Sigmoid colon (tissue), 7 donors: ENCODE data around the gene LPAR1. TPM values are rescaled to one million over a fixed set of nuclear protein-coding genes. Genes with fewer than 3 reads are reported as not detected.

Experiments
- DNase-seq: peaks from one replicate; pipeline ENCODE4 v3.0.0-alpha.2; 2019
- H3K27ac ChIP-seq, 4 donors: fragments of 200-600 bp; sonication (generic); one replicate each; pipeline ENCODE4 v1.5.1; 2016 to 2019; ENCODE audit warnings: mild to moderate bottlenecking in 1 of 4
- H3K27me3 ChIP-seq, 3 donors: fragments of 200-600 bp; sonication (generic); one replicate each; pipeline ENCODE4 v1.5.1; 2019; ENCODE audit warnings: mild to moderate bottlenecking in 1 of 3
- H3K36me3 ChIP-seq, 4 donors: fragments of 200-600 bp; sonication (generic); one replicate each; pipeline ENCODE4 v1.5.1; 2016 to 2019
- H3K4me1 ChIP-seq, 4 donors: fragments of 200-600 bp; sonication (generic); one replicate each; pipeline ENCODE4 v1.5.1; 2017 to 2019
- H3K4me3 ChIP-seq, 4 donors: fragments of 200-600 bp; sonication (generic); one replicate each; pipeline ENCODE4 v1.5.1; 2017 to 2019; ENCODE audit warnings: mild to moderate bottlenecking in 2 of 4, moderate library complexity in 1 of 4
- H3K9me3 ChIP-seq, 4 donors: fragments of 200-600 bp in 3 of 4; sonication (generic) in 3 of 4; one replicate each; pipeline versions ENCODE4 v1.5.1 to v1.6.1; 2013 to 2019
- EP300 ChIP-seq, 4 donors: sonication (generic); formaldehyde crosslinking; IDR thresholded peaks; one replicate each; pipeline ENCODE4 v1.6.1; 2017; ENCODE audit warnings: antibody characterized with exemption in 4 of 4
- POLR2A ChIP-seq, 2 donors: fragments of 450-650 bp; IDR thresholded peaks; one replicate each; pipeline ENCODE4 v1.6.1; 2016; ENCODE audit warnings: antibody characterized with exemption in 2 of 2, mild to moderate bottlenecking in 2 of 2, moderate library complexity in 2 of 2
- POLR2AphosphoS5 ChIP-seq, 4 donors: sonication (generic); formaldehyde crosslinking; IDR thresholded peaks; one replicate each; pipeline ENCODE4 v1.6.1; 2017; ENCODE audit warnings: antibody characterized with exemption in 4 of 4
- WGBS, 2 donors: extraction: QIAGEN DNeasy Blood & Tissue Kit; methylation state at CpG; one replicate each; pipeline ENCODE4 v1.1.7; 2013; 5-methylcytosine and 5-hydroxymethylcytosine counted together
- intact Hi-C: fragments of 100-400 bp; cut with DNase I; formaldehyde crosslinking; loops from one replicate; pipeline ENCODE4 v1.15.1; 2023
- polyA plus RNA-seq, 3 donors: library from polyadenylated mRNA; stranded (reverse); fragments of 200-250 nt; gene quantifications; one replicate each; pipeline ENCODE4 v1.2.3, GENCODE V29; 2013
- total RNA-seq, 4 donors: library from RNA; depleted of rRNA; stranded (reverse); fragments of >200 nt; gene quantifications; one replicate each; pipeline ENCODE4 v1.1.0, GENCODE V29; 2016
- TF ChIP-seq, protein P1 (sequence below), 4 experiments: fragments of 450-650 bp in 3 of 4; fragments of 200-600 bp in 1 of 4; IDR thresholded peaks; one replicate each; pipeline ENCODE4 v1.5.1; 2016 to 2019; ENCODE audit warnings: antibody characterized with exemption in 4 of 4, mild to moderate bottlenecking in 3 of 4, moderate library complexity in 2 of 4
- donor health status: healthy with polysubstance abuse.
- donor health status: Bipolar disorder and iron deficiency.
- donor health status: healthy.

Gene LPAR1
- total and polyA plus RNA-seq, 7 donors: 11.3 to 62.4 (median 34.9) TPM

GRCh38 chr9:111074395-111074794, 36.1 kb upstream of the LPAR1 start:
- Histone ChIP-seq H3K27ac (no peak overlapping the region), H3K36me3 (no peaks in the 10 kb centered on the region), H3K4me3 (no peak overlapping the region), H3K4me1 (no peaks in the 10 kb centered on the region), H3K9me3 (no peaks in the 10 kb centered on the region), H3K27me3 (no peaks in the 10 kb centered on the region)
- no peak for DNase-seq
- TF ChIP-seq POLR2A (IDR thresholded peaks at IDR 0.05): no peak
- TF ChIP-seq POLR2AphosphoS5 (IDR thresholded peaks at IDR 0.05): no peak
- no peak for TF ChIP-seq EP300 (IDR thresholded peaks at IDR 0.05)
- TF ChIP-seq, protein P1, sequence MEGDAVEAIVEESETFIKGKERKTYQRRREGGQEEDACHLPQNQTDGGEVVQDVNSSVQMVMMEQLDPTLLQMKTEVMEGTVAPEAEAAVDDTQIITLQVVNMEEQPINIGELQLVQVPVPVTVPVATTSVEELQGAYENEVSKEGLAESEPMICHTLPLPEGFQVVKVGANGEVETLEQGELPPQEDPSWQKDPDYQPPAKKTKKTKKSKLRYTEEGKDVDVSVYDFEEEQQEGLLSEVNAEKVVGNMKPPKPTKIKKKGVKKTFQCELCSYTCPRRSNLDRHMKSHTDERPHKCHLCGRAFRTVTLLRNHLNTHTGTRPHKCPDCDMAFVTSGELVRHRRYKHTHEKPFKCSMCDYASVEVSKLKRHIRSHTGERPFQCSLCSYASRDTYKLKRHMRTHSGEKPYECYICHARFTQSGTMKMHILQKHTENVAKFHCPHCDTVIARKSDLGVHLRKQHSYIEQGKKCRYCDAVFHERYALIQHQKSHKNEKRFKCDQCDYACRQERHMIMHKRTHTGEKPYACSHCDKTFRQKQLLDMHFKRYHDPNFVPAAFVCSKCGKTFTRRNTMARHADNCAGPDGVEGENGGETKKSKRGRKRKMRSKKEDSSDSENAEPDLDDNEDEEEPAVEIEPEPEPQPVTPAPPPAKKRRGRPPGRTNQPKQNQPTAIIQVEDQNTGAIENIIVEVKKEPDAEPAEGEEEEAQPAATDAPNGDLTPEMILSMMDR (IDR thresholded peaks at IDR 0.05): no peak
- 78 to 83% methylated on average over 3 of the region's 3 CpGs for WGBS, 2 donors
- intact Hi-C loops: no loop called here

DNA sequence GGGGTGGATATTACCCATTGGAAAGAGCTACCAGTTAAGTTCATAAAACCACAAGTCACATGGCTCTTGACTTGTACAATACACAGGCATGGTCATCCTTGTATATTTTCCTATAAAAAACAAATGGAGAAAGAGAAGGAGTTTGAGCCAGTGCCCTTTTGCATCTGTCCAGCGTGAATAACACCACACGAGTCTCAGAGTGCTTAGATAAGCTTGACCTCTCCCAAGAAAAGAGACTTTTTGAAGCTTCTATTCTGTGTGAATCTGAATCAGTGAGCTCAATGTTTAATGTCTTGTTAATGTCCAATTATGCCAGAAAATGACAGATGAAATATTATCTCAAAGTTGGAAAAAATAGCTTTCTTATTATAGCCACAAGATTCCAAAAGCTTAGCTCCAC, 30.9 kb upstream of the LPAR1 start:
- no peak for DNase-seq
- intact Hi-C loops: no loop called here
- H3K4me3 ChIP-seq: no peak overlapping the region
- TF ChIP-seq POLR2AphosphoS5 (IDR thresholded peaks at IDR 0.05): no peak
- no peak for TF ChIP-seq EP300 (IDR thresholded peaks at IDR 0.05)
- 84 to 88% methylated on average over 2 of the region's 2 CpGs for WGBS, 2 donors
- no peaks in the 10 kb centered on the region for H3K4me1 ChIP-seq
- no peaks in the 10 kb centered on the region for H3K36me3 ChIP-seq
- H3K27ac ChIP-seq: peak overlapping the region; percentile 14 to 54 (median 46)
- H3K9me3 ChIP-seq: no peaks in the 10 kb centered on the region
- no peaks in the 10 kb centered on the region for H3K27me3 ChIP-seq

GRCh38 chr9:111068771-111069170, 30.5 kb upstream of the LPAR1 start:
- peak in 1 of 4 donors; percentile 49 for TF ChIP-seq POLR2AphosphoS5 (IDR thresholded peaks at IDR 0.05)
- no peak for TF ChIP-seq EP300 (IDR thresholded peaks at IDR 0.05)
- WGBS, 2 donors: 80 to 88% methylated on average over 4 of the region's 4 CpGs
- no peak for DNase-seq
- Histone ChIP-seq H3K4me3 (no peak overlapping the region), H3K27ac (peak overlapping the region; percentile 26 to 54 (median 46)), H3K27me3 (no peaks in the 10 kb centered on the region), H3K9me3 (no peaks in the 10 kb centered on the region), H3K4me1 (no peaks in the 10 kb centered on the region), H3K36me3 (no peaks in the 10 kb centered on the region)
- intact Hi-C loops: no loop called here

GRCh38 chr9:111068383-111068730, 30.1 kb upstream of the LPAR1 start:
- Histone ChIP-seq H3K9me3 (no peaks in the 10 kb centered on the region), H3K27me3 (no peaks in the 10 kb centered on the region), H3K36me3 (no peaks in the 10 kb centered on the region), H3K27ac (peak overlapping the region; percentile 26 to 54 (median 46)), H3K4me3 (no peak overlapping the region), H3K4me1 (no peaks in the 10 kb centered on the region)
- 91 to 92% methylated on average over 8 of the region's 8 CpGs for WGBS, 2 donors
- intact Hi-C loops: no loop called here
- TF ChIP-seq POLR2AphosphoS5 (IDR thresholded peaks at IDR 0.05) (no peak), EP300 (IDR thresholded peaks at IDR 0.05) (no peak), POLR2A (IDR thresholded peaks at IDR 0.05) (no peak)
- TF ChIP-seq, protein P1 (IDR thresholded peaks at IDR 0.05): no peak
- DNase-seq: no peak

DNA sequence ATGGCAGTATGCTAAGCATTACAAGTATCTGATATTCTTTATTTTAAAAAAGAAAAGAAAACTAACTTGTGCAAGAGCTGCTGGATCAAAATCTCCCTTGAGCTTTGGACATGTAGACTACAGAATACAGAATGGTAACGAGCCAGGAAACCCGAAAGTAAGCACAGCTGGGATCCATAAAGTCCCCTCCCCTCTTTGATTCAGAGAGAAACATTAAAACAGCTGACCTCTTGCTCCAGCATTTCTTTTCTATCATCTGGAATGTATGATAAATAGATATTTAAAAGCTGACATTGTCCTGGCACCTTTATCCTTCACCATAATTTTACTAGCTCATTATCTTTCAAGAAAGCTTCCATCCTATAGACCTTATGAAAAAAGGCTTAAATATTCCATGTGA, 28.2 kb upstream of the LPAR1 start:
- Histone ChIP-seq H3K27ac (peak overlapping the region in 3 of 4 donors; percentile 31 to 54 (median 39)), H3K27me3 (no peaks in the 10 kb centered on the region), H3K4me1 (no peaks in the 10 kb centered on the region), H3K9me3 (no peaks in the 10 kb centered on the region), H3K36me3 (no peaks in the 10 kb centered on the region), H3K4me3 (no peak overlapping the region)
- intact Hi-C loops: no loop called here
- no peak for TF ChIP-seq POLR2AphosphoS5 (IDR thresholded peaks at IDR 0.05)
- TF ChIP-seq EP300 (IDR thresholded peaks at IDR 0.05): no peak
- no peak for TF ChIP-seq POLR2A (IDR thresholded peaks at IDR 0.05)
- TF ChIP-seq, protein P1 (IDR thresholded peaks at IDR 0.05): no peak
- no peak for DNase-seq
- 18 to 69% methylated on average over 2 of the region's 2 CpGs for WGBS, 2 donors

DNA sequence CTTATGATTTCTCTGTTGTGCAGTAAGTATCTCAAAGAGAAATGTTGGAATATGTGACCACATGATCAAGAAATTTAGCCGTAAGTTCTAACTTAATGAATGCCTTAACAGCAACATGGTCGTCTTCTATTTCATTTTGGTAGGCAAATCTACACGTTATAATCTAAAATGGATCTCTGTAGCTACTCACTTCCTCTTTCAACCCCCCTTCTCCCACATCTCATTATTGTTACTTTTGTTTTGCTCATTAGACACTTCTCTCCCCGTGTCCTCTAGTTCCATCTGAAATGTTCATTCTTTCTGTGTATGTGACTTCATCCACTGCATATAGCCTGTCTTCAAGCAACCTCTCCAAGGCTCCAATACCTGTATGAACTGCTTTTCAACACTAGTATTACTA, 27.1 kb upstream of the LPAR1 start:
- no peaks in the 10 kb centered on the region for H3K36me3 ChIP-seq
- TF ChIP-seq EP300 (IDR thresholded peaks at IDR 0.05): no peak
- no peak for TF ChIP-seq POLR2AphosphoS5 (IDR thresholded peaks at IDR 0.05)
- TF ChIP-seq, protein P1 (IDR thresholded peaks at IDR 0.05): no peak
- no peak for TF ChIP-seq POLR2A (IDR thresholded peaks at IDR 0.05)
- H3K9me3 ChIP-seq: no peaks in the 10 kb centered on the region
- H3K27ac ChIP-seq: no peak overlapping the region
- no peaks in the 10 kb centered on the region for H3K27me3 ChIP-seq
- intact Hi-C loops: no loop called here
- no peaks in the 10 kb centered on the region for H3K4me1 ChIP-seq
- DNase-seq: no peak
- H3K4me3 ChIP-seq: no peak overlapping the region
- 73 to 84% methylated on average over 4 of the region's 4 CpGs for WGBS, 2 donors
